ENCODE data around the gene MRPS34. TPM values are rescaled to one million over a fixed set of nuclear protein-coding genes. Genes with fewer than 3 reads are reported as not detected.

The MRPS34 gene
- total and polyA plus RNA-seq, 10 of the 15 experiments (the other 5 are each of a cell fraction or from before 2014, with no cell fraction given): 3.6 to 285 (median 147) TPM

DNA sequence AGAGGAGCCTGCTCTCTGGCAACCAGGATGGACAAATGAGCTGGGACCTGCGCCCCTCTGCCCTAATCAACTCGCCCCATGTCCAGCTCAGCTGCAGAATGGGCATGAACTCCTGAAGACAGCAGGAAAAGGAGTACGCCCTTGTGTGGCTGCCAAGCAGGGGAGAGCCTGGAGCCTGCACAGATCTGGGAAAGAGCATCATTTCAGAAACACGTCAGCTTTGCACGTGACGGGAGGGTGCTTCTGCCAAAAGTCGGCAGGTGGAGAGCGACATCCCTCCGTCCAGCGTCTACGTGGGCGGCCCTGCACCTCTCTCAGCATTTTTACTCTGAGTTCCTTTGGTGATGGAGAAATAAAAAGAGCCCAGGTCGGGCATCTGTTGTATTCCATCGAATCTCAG lies 20.1 kb downstream of the MRPS34 start:
- FAIRE-seq: no peak
- intact Hi-C loops (cut with micrococcal nuclease; ENCODE audit: unreplicated experiment): no loop called here

More for the DNA sequence above, 20.1 kb downstream of the MRPS34 start:
- no TSS peak for BruUV-seq (replicated peaks)
- ATAC-seq (no peak), DNase-seq (ENCODE audit: low read depth, low spot score) (no peak)
- H3K4me1 ChIP-seq (ENCODE audit: control insufficient read depth, insufficient read depth, low read length): no peaks in the 10 kb centered on the region
- no peak overlapping the region for H2AFZ ChIP-seq (ENCODE audit: control insufficient read depth, low read depth, low read length)
- ChIA-PET RAD21 (ENCODE audit: unreplicated experiment) (no interaction called here), CTCF (no interaction called here), SMC1A (ENCODE audit: uncharacterized antibody, unreplicated experiment) (no interaction called here), POLR2A (interaction anchor here (0.7 kb wide), 1 partner anchor 342 kb away, joined by 4 read pairs; no protein-coding TSS in a partner anchor)
- H3K36me3 ChIP-seq (ENCODE audit: control insufficient read depth in 2 of 2, insufficient read depth in 2 of 2, low read length in 1 of 2): peaks cover 7% of the 10 kb centered on the region in 2 experiments
- H3K4me2 ChIP-seq (ENCODE audit: control insufficient read depth, insufficient read depth): no peak overlapping the region
- no peak overlapping the region for H3K27ac ChIP-seq (ENCODE audit: control insufficient read depth, insufficient read depth)
- no peaks in the 10 kb centered on the region for H3K27me3 ChIP-seq (replicated peaks in 1 of 2; ENCODE audit: control insufficient read depth in 2 of 2, insufficient read depth in 2 of 2, low read length in 1 of 2)
- no peaks in the 10 kb centered on the region for H4K20me1 ChIP-seq (ENCODE audit: control insufficient read depth, insufficient read depth)
- no peak overlapping the region for H3K4me3 ChIP-seq
- in situ Hi-C loops (cut with MboI): no loop called here
- TF ChIP-seq, protein P1, sequence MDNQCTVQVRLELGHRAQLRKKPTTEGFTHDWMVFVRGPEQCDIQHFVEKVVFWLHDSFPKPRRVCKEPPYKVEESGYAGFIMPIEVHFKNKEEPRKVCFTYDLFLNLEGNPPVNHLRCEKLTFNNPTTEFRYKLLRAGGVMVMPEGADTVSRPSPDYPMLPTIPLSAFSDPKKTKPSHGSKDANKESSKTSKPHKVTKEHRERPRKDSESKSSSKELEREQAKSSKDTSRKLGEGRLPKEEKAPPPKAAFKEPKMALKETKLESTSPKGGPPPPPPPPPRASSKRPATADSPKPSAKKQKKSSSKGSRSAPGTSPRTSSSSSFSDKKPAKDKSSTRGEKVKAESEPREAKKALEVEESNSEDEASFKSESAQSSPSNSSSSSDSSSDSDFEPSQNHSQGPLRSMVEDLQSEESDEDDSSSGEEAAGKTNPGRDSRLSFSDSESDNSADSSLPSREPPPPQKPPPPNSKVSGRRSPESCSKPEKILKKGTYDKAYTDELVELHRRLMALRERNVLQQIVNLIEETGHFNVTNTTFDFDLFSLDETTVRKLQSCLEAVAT (IDR thresholded peaks at IDR 0.05): no peak
- TF ChIP-seq ETV6 (conservative IDR thresholded peaks at IDR 0.05 in 1 of 2, IDR thresholded peaks at IDR 0.05 in 1 of 2; ENCODE audit: borderline replicate concordance in 1 of 2, low read depth in 1 of 2) (no peak), ZBTB33 (IDR thresholded peaks at IDR 0.05) (no peak), E2F4 (IDR thresholded peaks at IDR 0.05; ENCODE audit: low read depth, low read length) (no peak), ZNF24 (IDR thresholded peaks at IDR 0.05) (no peak), RELA (IDR thresholded peaks at IDR 0.05; ENCODE audit: borderline replicate concordance, partially characterized antibody) (no peak), RB1 (IDR thresholded peaks at IDR 0.05; ENCODE audit: borderline replicate concordance) (no peak), MEF2B (IDR thresholded peaks at IDR 0.05; ENCODE audit: partially characterized antibody, poor library complexity, severe bottlenecking) (no peak), ZNF274 (IDR thresholded peaks at IDR 0.05; ENCODE audit: insufficient read depth, insufficient read length) (no peak), ZSCAN29 (IDR thresholded peaks at IDR 0.05) (no peak), USF1 (IDR thresholded peaks at IDR 0.05; ENCODE audit: borderline replicate concordance, extremely low read length, insufficient read depth, low read depth, low read length) (no peak), HDAC2 (IDR thresholded peaks at IDR 0.05) (no peak), FOXM1 (IDR thresholded peaks at IDR 0.05; ENCODE audit: low read depth, low read length) (no peak), CEBPB (IDR thresholded peaks at IDR 0.05; ENCODE audit: borderline replicate concordance in 1 of 2, low read depth in 2 of 2, low read length in 2 of 2) (no peak)
- TF ChIP-seq, protein P2, sequence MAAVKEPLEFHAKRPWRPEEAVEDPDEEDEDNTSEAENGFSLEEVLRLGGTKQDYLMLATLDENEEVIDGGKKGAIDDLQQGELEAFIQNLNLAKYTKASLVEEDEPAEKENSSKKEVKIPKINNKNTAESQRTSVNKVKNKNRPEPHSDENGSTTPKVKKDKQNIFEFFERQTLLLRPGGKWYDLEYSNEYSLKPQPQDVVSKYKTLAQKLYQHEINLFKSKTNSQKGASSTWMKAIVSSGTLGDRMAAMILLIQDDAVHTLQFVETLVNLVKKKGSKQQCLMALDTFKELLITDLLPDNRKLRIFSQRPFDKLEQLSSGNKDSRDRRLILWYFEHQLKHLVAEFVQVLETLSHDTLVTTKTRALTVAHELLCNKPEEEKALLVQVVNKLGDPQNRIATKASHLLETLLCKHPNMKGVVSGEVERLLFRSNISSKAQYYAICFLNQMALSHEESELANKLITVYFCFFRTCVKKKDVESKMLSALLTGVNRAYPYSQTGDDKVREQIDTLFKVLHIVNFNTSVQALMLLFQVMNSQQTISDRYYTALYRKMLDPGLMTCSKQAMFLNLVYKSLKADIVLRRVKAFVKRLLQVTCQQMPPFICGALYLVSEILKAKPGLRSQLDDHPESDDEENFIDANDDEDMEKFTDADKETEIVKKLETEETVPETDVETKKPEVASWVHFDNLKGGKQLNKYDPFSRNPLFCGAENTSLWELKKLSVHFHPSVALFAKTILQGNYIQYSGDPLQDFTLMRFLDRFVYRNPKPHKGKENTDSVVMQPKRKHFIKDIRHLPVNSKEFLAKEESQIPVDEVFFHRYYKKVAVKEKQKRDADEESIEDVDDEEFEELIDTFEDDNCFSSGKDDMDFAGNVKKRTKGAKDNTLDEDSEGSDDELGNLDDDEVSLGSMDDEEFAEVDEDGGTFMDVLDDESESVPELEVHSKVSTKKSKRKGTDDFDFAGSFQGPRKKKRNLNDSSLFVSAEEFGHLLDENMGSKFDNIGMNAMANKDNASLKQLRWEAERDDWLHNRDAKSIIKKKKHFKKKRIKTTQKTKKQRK (IDR thresholded peaks at IDR 0.05; ENCODE audit: low read depth, low read length): no peak
- H3K79me2 ChIP-seq (ENCODE audit: control insufficient read depth, insufficient read depth, low read length): no peaks in the 10 kb centered on the region
- WGBS (ENCODE audit: insufficient coverage, insufficient replicate concordance, low lambda C conversion rate, missing lambda C conversion rate): 98% methylated on average over 14 of the region's 14 CpGs
- H3K9me3 ChIP-seq (replicated peaks; ENCODE audit: control insufficient read depth, insufficient read depth, low read length): no peaks in the 10 kb centered on the region
- no peak overlapping the region for H3K9ac ChIP-seq (ENCODE audit: control insufficient read depth, insufficient read depth, low read length)

All from GM12878 (cell line).